ENCODE data around the gene CABS1.

DNA sequence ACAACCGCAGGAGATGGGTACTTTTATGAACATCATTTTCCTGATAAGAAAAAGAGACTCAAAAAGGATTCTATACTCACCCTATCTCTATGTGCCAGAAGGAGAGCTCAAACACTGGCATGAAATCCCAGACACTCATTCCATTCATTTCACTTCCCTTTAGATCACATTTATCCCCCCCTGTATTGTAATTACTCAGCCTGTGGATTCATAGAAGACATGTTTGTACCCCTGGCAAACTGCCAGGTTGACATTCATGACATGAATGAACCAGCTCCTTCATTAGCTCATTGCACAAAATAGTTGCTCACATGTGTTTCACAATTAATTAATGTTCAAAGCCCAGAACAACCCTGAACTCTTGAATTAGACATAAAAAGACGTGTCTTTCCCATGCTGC is 30.7 kb downstream of the CABS1 start:
- TF ChIP-seq, protein P1, sequence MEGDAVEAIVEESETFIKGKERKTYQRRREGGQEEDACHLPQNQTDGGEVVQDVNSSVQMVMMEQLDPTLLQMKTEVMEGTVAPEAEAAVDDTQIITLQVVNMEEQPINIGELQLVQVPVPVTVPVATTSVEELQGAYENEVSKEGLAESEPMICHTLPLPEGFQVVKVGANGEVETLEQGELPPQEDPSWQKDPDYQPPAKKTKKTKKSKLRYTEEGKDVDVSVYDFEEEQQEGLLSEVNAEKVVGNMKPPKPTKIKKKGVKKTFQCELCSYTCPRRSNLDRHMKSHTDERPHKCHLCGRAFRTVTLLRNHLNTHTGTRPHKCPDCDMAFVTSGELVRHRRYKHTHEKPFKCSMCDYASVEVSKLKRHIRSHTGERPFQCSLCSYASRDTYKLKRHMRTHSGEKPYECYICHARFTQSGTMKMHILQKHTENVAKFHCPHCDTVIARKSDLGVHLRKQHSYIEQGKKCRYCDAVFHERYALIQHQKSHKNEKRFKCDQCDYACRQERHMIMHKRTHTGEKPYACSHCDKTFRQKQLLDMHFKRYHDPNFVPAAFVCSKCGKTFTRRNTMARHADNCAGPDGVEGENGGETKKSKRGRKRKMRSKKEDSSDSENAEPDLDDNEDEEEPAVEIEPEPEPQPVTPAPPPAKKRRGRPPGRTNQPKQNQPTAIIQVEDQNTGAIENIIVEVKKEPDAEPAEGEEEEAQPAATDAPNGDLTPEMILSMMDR (IDR thresholded peaks at IDR 0.05) = no peak
- TF ChIP-seq, protein P2, sequence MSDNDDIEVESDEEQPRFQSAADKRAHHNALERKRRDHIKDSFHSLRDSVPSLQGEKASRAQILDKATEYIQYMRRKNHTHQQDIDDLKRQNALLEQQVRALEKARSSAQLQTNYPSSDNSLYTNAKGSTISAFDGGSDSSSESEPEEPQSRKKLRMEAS (IDR thresholded peaks at IDR 0.05) = no peak
- TF ChIP-seq KDM1A (IDR thresholded peaks at IDR 0.05; ENCODE audit: low read depth) (no peak), POLR2A (IDR thresholded peaks at IDR 0.05; ENCODE audit: low read length) (no peak), RNF2 (IDR thresholded peaks at IDR 0.05; ENCODE audit: borderline replicate concordance, low read depth) (no peak)

Measured in A549 (cell line).